Bronchial epithelial cell (primary cell): ENCODE measurements around the gene IFT88. TPM values are rescaled to one million over a fixed set of nuclear protein-coding genes. Genes with fewer than 3 reads are reported as not detected.

ENCODE experiments used
- DNase-seq: peaks from one replicate; pipeline ENCODE4 v3.0.0-alpha.2; 2010; ENCODE audit warnings: low read depth
- FAIRE-seq: peaks from 2 replicates; lab custom pipeline; 2011; peaks lifted over from hg19 to GRCh38; lab: Jason Lieb, UNC
- H3K27me3 ChIP-seq: 2 replicates; pipeline ENCODE4 v1.5.1; 2011; ENCODE audit warnings: low read length; ENCODE audit not compliant: control insufficient read depth, insufficient read depth
- H3K36me3 ChIP-seq: 2 replicates; pipeline ENCODE4 v1.5.1; 2011; ENCODE audit warnings: low read length; ENCODE audit not compliant: control insufficient read depth, insufficient read depth
- H3K4me3 ChIP-seq: 2 replicates; pipeline ENCODE4 v1.5.1; 2011; ENCODE audit warnings: mild to moderate bottlenecking, low read depth, low read length, control low read depth
- CTCF ChIP-seq: IDR thresholded peaks from 2 replicates; pipeline ENCODE4 v1.5.1; 2011; ENCODE audit warnings: mild to moderate bottlenecking, moderate library complexity, low read length, control low read depth, inconsistent platforms; ENCODE audit not compliant: insufficient read depth, severe bottlenecking
- total RNA-seq: library from RNA; depleted of rRNA; stranded (reverse); fragments of >200 nt; gene quantifications from 2 replicates; pipeline ENCODE4 v1.2.1, GENCODE V29; 2014

The IFT88 gene
- total RNA-seq, 1 donor from 2014 or later = 4.5 TPM

- DNase-seq (no peak), FAIRE-seq (no peak)
- peaks cover 3% of the 10 kb centered on the region for H3K27me3 ChIP-seq
- H3K36me3 ChIP-seq = no peaks in the 10 kb centered on the region
- no peak overlapping the region for H3K4me3 ChIP-seq
- TF ChIP-seq CTCF = no peak
Observed at GRCh38 chr13:20709782-20710181, 142.8 kb downstream of the IFT88 start.

GRCh38 chr13:20711301-20712044 lies 144.5 kb downstream of the IFT88 start:
- H3K36me3 ChIP-seq = no peaks in the 10 kb centered on the region
- peaks cover 1% of the 10 kb centered on the region for H3K27me3 ChIP-seq
- FAIRE-seq (no peak), DNase-seq (no peak)
- no peak overlapping the region for H3K4me3 ChIP-seq
- TF ChIP-seq CTCF = no peak

- FAIRE-seq (no peak), DNase-seq (no peak)
- peaks cover 1% of the 10 kb centered on the region for H3K27me3 ChIP-seq
- H3K4me3 ChIP-seq = no peak overlapping the region
- TF ChIP-seq CTCF = no peak
- H3K36me3 ChIP-seq = no peaks in the 10 kb centered on the region
Observed at GRCh38 chr13:20713014-20713376, 146.0 kb downstream of the IFT88 start.

GRCh38 chr13:20713751-20714150 lies 146.8 kb downstream of the IFT88 start:
- FAIRE-seq (no peak), DNase-seq (no peak)
- no peak overlapping the region for H3K4me3 ChIP-seq

GRCh38 chr13:20714161-20714560 lies 147.2 kb downstream of the IFT88 start:
- Histone ChIP-seq H3K27me3 (peaks cover 1% of the 10 kb centered on the region), H3K36me3 (no peaks in the 10 kb centered on the region), H3K4me3 (no peak overlapping the region)
- no peak for DNase-seq
- TF ChIP-seq CTCF = no peak
- FAIRE-seq = no peak

More at GRCh38 chr13:20713751-20714150, 146.8 kb downstream of the IFT88 start:
- Histone ChIP-seq H3K36me3 (no peaks in the 10 kb centered on the region), H3K27me3 (peaks cover 1% of the 10 kb centered on the region)
- no peak for TF ChIP-seq CTCF
